Lung microvascular endothelial cell (primary cell): ENCODE data around the gene SPATA13. TPM values are rescaled to one million over a fixed set of nuclear protein-coding genes. Genes with fewer than 3 reads are reported as not detected.
"Not testable (repeated sequence)": the region's sequence is repeated elsewhere in the genome, so short reads cannot be mapped to it uniquely, and the experiment has no call there.

Experiments
- DNase-seq, 2 donors: peaks; one replicate each; pipeline versions ENCODE4 v3.0.0 to v3.0.0-alpha.2; 2010; ENCODE audit warnings: low read depth in 2 of 2
- total RNA-seq: library from RNA; depleted of rRNA; stranded (reverse); fragments of >200 nt; gene quantifications from 2 replicates; pipeline ENCODE4 v1.2.1, GENCODE V29; 2014

The SPATA13 gene
- total RNA-seq, 1 donor from 2014 or later, result 0.99 TPM

DNA sequence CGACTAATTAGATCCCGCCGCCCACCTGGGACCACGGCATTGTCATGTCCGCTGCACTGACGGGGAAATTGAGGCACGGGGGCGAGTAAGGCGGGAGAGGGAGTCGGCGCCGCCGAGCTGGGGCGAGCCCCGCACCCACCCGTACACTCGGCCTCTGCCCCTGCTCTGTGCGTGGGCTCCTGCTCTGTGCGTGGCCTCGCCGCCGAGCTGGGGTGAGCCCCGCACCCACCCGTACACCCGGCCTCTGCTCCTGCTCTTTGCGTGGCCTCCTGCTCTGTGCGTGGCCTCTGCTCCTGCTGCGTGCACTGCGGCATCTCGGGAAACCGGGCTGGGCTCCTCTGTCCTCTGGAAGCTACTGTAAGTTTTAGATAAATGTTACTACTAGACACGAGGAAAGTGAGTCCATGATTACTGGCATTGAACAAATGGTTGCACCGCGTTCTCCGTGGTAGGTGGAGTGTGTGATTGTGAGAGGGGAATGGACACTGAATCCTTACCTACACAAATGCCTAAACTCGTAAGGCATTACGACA, 148.0 kb downstream of the SPATA13 start:
- DNase-seq, result no peak

- DNase-seq, result not testable (repeated sequence)
Measured at GRCh38 chr13:24309300-24309699, 148.8 kb downstream of the SPATA13 start, which contains the start of gene C1QTNF9. Gene C1QTNF9, plus strand, starts transcription at chr13:24309580. Its CDS starts 6,424 bp downstream, at chr13:24316004.

DNA sequence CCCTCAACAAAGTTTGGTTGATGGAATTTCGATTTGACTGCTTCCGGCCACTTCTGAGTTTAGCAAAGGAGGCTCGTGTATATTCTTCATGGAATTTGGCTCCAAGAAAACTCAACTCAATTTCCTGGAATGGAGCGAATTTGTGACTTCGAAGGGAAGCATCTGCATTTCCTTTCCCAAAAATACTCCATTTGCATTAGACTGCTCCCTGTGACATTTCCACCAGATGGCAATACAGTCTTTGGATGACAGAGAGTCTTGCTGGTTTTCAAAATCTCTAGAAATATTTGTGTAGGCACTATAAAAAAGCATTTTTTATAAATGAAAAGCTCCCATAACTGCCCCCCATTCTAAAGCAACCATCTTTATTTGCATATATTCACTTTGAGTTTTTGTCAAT, 152.9 kb downstream of the SPATA13 start:
- DNase-seq, result peak; percentile 9 to 21

DNA sequence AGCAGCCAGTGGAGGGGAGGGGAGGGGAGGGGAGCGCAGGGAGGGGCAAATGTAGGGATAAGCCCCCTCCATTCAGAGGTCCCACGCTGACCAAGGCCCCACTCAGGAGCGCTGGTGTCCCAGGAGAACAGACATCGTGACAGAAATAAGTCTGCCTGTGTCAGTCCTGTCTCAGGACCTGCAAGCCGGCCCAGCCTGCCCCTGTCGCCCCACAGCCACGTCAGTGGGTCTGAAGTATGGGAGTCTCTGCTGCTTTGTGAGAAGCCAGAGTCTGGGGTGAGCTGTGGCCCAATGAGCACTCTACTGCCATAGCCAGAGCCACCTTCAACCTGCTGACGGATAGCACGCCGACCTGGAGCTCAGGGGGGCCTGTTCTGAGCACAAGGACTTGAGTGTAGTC, 157.3 kb downstream of the SPATA13 start:
- DNase-seq, result not testable (repeated sequence)

DNA sequence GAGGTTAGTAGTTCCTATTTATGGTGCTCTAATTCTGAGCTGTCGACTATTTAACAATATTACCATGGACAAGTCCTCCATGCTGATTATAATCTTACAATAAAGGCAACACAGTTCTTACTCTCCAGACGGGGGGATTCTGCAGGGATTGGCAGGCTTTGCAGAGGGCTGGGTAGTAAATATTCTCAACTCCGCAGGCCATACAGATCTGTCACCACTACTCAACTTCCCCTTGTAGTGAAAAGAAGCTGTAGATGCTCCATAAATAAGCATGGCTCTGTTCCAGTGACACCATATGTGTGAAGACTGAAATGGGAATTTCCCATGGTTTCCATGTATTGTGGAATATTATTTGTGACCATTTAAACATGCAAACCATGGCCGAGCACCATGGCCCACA, 158.4 kb downstream of the SPATA13 start:
- DNase-seq, result not testable (repeated sequence)

- not testable (repeated sequence) for DNase-seq
Measured at GRCh38 chr13:24319641-24320040, 159.1 kb downstream of the SPATA13 start.

GRCh38 chr13:24321416-24321815, 160.9 kb downstream of the SPATA13 start:
- DNase-seq, result not testable (repeated sequence)

- DNase-seq, result not testable (repeated sequence)
Measured at GRCh38 chr13:24322470-24322869, 161.9 kb downstream of the SPATA13 start.

DNA sequence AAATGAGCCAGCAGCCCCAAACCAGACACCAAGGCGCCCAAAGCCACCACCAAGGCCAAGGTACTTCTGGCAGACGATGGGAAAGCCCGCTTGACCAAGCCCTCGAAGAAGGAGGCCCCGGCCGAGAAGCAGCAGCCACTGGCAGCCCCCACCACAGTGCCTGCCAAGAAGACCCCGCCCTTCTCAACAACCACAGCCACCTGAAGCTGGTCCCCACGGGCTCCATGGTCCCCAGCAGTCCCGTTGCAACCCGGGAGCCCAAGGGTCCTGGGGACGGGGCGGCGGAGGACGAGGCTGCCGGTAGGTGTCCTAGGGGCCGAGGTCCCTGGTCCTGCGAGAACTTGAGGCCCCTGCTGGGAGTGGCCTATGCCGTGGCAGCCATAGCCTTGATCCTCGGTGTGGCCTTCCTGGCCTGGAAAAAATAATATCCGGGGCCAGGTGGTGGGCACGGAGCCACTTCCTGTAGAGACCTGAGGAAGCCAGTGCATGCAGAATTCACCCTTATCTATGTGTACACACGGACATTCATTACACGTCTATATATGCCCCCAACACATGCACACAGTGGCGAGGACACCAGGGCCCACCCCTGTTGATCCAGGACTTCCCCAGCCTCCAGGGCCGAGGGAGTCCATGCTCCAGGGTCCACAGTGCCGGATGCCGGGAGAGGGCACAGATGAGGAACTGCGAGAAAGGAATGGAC, 162.7 kb downstream of the SPATA13 start:
- DNase-seq, result peak in 1 of 2 donors; percentile 31

DNA sequence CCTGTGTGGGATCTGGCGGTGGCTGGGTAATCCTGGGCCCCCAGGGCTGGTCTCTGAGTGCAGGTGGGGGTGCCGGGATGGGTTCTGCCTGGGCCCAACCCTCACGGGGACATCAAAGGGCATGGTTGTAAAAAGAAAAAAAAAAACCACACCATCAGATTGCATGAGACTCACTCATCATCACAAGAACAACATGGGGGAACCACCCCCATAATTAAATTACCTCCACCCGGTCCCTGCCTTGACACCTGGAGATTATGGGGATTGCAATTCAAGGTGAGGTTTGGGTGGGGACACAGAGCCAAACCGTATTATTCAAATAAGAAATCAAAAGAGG, 163.2 kb downstream of the SPATA13 start:
- no peak for DNase-seq

GRCh38 chr13:24327598-24327997, 167.1 kb downstream of the SPATA13 start:
- not testable (repeated sequence) for DNase-seq

DNA sequence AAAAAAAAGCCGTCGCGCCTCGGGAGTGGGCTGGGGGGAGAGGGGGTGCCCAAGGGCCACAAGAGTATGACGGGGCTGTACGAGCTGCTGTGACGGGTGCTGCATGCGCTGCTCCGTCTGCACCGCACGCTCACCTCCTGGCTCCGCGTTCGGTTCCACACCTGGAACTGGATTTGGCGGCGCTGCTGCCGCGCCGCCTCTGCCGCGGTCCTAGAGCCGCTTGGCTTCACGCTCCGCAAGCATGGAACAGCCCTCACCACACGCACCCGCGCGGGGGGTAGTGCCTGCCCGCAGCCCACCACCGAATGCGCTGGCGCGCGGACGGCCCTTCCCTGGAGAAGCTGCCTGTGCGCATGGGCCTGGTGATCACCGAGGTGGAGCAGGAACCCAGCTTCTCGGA, 167.6 kb downstream of the SPATA13 start:
- DNase-seq, result no peak

DNA sequence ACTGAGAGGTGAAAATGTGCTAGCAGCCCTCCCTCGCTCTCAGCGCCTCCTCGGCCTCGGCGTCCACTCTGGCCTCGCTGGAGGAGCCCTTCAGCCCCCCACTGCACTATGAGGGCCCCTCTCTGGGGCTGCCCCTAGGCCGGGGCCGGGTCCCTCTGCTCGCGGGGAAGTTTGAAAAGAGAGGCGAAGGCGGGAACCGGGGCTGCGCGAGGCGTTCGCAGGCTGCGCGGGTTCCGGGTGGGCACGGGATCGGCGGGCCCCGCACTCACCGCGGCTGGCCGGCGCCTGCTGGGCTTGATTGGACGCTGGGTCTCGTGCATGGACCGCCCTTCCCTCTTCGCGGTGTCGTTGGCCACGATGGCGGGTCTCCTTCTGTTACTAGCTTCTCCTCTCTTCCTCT, 178.2 kb downstream of the SPATA13 start:
- DNase-seq, result no peak

- DNase-seq, result no peak
Measured at GRCh38 chr13:24339937-24340607, 179.6 kb downstream of the SPATA13 start.

DNA sequence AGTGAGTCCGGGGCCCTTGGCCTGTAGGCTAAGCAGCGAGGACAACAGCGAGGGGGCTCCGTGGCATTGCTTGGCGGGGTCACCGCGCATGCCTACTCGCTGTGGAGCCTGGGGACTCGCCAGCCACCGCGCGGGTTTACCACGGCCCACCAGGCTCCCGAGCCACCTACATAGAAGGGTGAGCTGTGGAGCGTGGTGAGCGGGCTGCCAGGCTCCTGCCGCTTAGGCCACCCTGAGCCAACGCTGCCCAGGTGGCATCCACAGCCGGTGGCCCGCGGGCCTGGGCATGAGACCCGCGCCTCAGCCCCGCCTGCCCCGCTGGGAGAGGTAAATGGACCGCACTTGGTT, 180.1 kb downstream of the SPATA13 start:
- no peak for DNase-seq

DNA sequence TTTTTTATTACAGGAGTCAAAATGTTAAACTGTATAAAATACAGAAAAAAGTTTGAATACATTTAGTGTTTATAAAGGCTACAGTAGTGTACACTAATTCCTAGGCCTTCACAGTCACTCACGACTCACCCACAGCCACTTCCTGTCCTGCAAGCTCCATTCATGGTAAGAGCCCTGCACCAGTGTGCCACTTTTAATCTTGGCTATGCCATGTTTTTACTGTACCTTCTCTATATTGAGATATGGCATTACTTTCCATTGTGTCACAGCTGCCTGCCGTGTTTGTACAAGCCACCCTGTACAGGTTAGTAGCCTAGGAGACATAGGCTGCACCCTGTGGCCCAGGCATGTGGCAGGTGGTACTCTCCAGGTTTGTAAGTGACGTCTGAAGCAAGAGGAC, 180.9 kb downstream of the SPATA13 start:
- DNase-seq, result peak in 1 of 2 donors; percentile 12

GRCh38 chr13:24348385-24348784, 187.9 kb downstream of the SPATA13 start:
- peak in 1 of 2 donors; percentile 22 for DNase-seq

- peak; percentile 17 to 43 for DNase-seq
Measured at GRCh38 chr13:24348797-24349515, 188.4 kb downstream of the SPATA13 start.

DNA sequence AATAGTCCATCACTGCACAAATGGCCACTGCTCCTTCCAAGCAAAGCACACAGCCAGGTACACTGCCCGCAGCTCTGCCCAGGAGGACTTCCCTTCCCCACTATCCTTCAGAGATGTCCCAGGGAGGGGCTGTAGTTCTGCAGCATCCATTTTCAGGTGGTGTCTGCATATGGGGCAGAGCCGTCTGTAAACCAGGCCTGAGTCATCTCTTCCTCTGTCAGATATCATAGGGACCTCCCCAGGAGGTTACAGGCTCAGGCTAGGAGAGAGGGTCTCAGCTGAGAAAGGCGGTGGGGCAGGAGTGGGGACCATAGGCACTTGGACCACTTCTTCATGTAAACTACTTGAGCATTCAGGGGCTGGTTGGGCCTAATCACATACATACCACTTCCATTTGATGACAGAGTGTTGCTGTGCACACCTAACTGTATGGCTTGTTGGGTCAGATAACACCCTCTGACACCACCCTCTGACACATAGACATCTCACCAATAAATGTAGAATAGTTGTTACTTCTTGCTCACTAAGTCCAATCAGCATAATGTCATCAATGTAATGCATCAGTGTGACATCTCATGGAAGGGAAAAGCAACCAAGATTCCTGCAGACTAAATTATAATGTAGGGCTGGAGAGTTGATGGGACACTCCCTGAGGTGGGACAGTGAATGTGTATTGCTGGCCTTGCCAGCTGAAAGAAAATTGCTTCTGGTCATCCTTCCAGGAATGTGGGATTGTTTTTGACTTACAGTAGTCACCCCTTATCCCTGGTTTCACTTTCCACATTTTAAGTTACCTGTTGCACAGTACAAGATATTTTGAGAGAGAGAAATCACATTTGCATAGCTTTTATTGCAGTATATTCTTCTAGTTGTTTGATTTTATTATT, 189.5 kb downstream of the SPATA13 start:
- not testable (repeated sequence) for DNase-seq

DNA sequence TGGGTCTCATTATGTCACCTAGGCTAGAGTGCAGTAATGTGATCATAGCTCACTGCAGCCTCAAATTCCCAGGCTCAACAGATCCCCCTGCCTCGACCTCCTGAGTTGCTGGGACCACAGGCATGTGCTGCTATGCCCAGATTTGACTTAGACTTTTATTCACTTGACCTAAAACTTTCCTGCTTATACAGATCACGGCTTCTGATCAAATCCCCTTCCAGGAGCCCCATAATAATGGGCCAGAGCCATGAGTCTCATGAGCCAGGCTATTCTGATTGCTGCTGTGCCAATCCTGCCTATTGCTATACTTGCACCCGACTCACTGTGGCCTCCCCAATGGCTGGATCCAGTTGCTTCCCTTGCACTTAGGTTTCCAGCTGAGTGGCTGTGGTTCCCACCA, 190.9 kb downstream of the SPATA13 start:
- no peak for DNase-seq

DNA sequence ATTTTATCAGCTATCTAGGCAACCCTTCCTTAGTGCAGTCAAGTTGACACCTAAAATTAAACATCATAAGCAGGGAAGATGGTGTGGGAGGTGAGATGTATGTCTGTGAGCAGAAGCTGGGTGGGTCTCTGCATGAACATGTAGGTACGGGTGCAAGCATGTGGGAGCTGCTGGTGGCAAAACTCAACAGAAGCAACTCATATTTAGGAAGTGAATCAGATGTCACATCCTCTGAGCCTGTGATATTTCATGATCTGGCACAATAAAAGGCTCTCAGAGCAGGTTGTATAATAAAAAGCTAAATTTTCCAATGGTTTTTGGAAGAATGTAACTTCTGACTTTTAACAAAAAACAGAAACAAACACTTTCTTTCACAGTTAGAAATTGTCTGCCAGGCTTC, 193.2 kb downstream of the SPATA13 start:
- DNase-seq, result no peak
